Measurements from ENCODE around the gene NFATC2. TPM values are rescaled to one million over a fixed set of nuclear protein-coding genes. Genes with fewer than 3 reads are reported as not detected.

NFATC2 gene
- total RNA-seq, 3 donors from 2014 or later (not counting 1 experiment from before 2014, with no cell fraction given): 141 to 195 (median 160) TPM

GRCh38 chr20:51508158-51508557 lies 34.4 kb downstream of the NFATC2 start:
- no peaks in the 10 kb centered on the region for H3K9me3 ChIP-seq (ENCODE audit: control insufficient read depth, insufficient read depth, low read length)
- H3K27ac ChIP-seq (ENCODE audit: low read length): peak overlapping the region; percentile 36
- intact Hi-C loops (cut with micrococcal nuclease): no loop called here
- Mint-ChIP-seq H3K9me3 (no peaks in the 10 kb centered on the region), H3K27me3 (ENCODE audit: low read depth in 2 of 2) (no peaks in the 10 kb centered on the region), H3K4me3 (peak overlapping the region; percentile 84), H3K36me3 (peaks cover 7% of the 10 kb centered on the region), H3K27ac (peak overlapping the region; percentile 82 to 95), H3K4me1 (peaks cover 84 to 94% of the 10 kb centered on the region in 2 donors)
- ATAC-seq (peak in 2 of 3 donors; percentile 41 to 52), DNase-seq (no peak)
- H3K36me3 ChIP-seq (ENCODE audit: control insufficient read depth, insufficient read depth, low read length): peaks cover 50% of the 10 kb centered on the region
- WGBS (ENCODE audit: insufficient coverage): 69% methylated on average over 17 of the region's 17 CpGs
- no peak for TF ChIP-seq CTCF (IDR thresholded peaks at IDR 0.05)
- peaks cover 82% of the 10 kb centered on the region for H3K4me1 ChIP-seq (ENCODE audit: control insufficient read depth, insufficient read depth, low read length)
- no peak overlapping the region for H3K4me3 ChIP-seq (ENCODE audit: low read length)
- H3K27me3 ChIP-seq (ENCODE audit: control insufficient read depth, insufficient read depth, low read length): no peaks in the 10 kb centered on the region

GRCh38 chr20:51507216-51508036 lies 35.1 kb downstream of the NFATC2 start:
- no peak for DNase-seq
- ATAC-seq: no peak
- H3K36me3 Mint-ChIP-seq: peaks cover 7% of the 10 kb centered on the region

GRCh38 chr20:51506527-51507215 lies 35.8 kb downstream of the NFATC2 start:
- H3K9me3 ChIP-seq (ENCODE audit: control insufficient read depth, insufficient read depth, low read length): no peaks in the 10 kb centered on the region
- ATAC-seq: no peak
- peaks cover 75% of the 10 kb centered on the region for H3K4me1 ChIP-seq (ENCODE audit: control insufficient read depth, insufficient read depth, low read length)
- no peak for TF ChIP-seq CTCF (IDR thresholded peaks at IDR 0.05)
- DNase-seq: no peak
- no peak overlapping the region for H3K4me3 ChIP-seq (ENCODE audit: low read length)
- intact Hi-C loops (cut with micrococcal nuclease): no loop called here
- 89% methylated on average over 18 of the region's 18 CpGs for WGBS (ENCODE audit: insufficient coverage)
- H3K27me3 ChIP-seq (ENCODE audit: control insufficient read depth, insufficient read depth, low read length): no peaks in the 10 kb centered on the region
- Mint-ChIP-seq H3K4me1 (peaks cover 84 to 94% of the 10 kb centered on the region in 2 donors), H3K36me3 (peaks cover 7% of the 10 kb centered on the region), H3K27ac (peak overlapping the region; percentile 82 to 95), H3K4me3 (peak overlapping the region; percentile 52), H3K27me3 (ENCODE audit: low read depth in 2 of 2) (no peaks in the 10 kb centered on the region), H3K9me3 (no peaks in the 10 kb centered on the region)
- H3K27ac ChIP-seq (ENCODE audit: low read length): no peak overlapping the region
- H3K36me3 ChIP-seq (ENCODE audit: control insufficient read depth, insufficient read depth, low read length): peaks cover 43% of the 10 kb centered on the region

More at GRCh38 chr20:51507216-51508036, 35.1 kb downstream of the NFATC2 start:
- intact Hi-C loops (cut with micrococcal nuclease): no loop called here
- Mint-ChIP-seq H3K4me3 (peak overlapping the region; percentile 84), H3K27ac (peak overlapping the region; percentile 82 to 95), H3K27me3 (ENCODE audit: low read depth in 2 of 2) (no peaks in the 10 kb centered on the region), H3K9me3 (no peaks in the 10 kb centered on the region), H3K4me1 (peaks cover 84 to 94% of the 10 kb centered on the region in 2 donors)
- no peak for TF ChIP-seq CTCF (IDR thresholded peaks at IDR 0.05)
- H3K27me3 ChIP-seq (ENCODE audit: control insufficient read depth, insufficient read depth, low read length): no peaks in the 10 kb centered on the region
- H3K9me3 ChIP-seq (ENCODE audit: control insufficient read depth, insufficient read depth, low read length): no peaks in the 10 kb centered on the region
- no peak overlapping the region for H3K4me3 ChIP-seq (ENCODE audit: low read length)
- WGBS (ENCODE audit: insufficient coverage): 77% methylated on average over 19 of the region's 19 CpGs
- peaks cover 50% of the 10 kb centered on the region for H3K36me3 ChIP-seq (ENCODE audit: control insufficient read depth, insufficient read depth, low read length)
- peaks cover 75% of the 10 kb centered on the region for H3K4me1 ChIP-seq (ENCODE audit: control insufficient read depth, insufficient read depth, low read length)
- H3K27ac ChIP-seq (ENCODE audit: low read length): peak overlapping the region; percentile 36

Measured in natural killer cell (primary cell).